H9 (cell line): ENCODE results near the gene TMEM185B. TPM values are rescaled to one million over a fixed set of nuclear protein-coding genes. Genes with fewer than 3 reads are reported as not detected.

Source experiments
- DNase-seq: peaks from one replicate; pipeline ENCODE4 v3.0.0-alpha.2; 2017
- H2AFZ ChIP-seq: one replicate; pipeline ENCODE4 v1.6.1; 2013; ENCODE audit warnings: mild to moderate bottlenecking, low read length, control low read depth, moderate library complexity
- H2AK5ac ChIP-seq: 2 replicates; pipeline ENCODE4 v1.6.1; 2013; ENCODE audit warnings: low read length, control low read depth, mixed read lengths; ENCODE audit not compliant: insufficient read length
- H2BK120ac ChIP-seq: one replicate; pipeline ENCODE4 v1.6.1; 2013; ENCODE audit warnings: low read depth, mild to moderate bottlenecking, low read length, control low read depth, inconsistent platforms; ENCODE audit not compliant: poor library complexity, severe bottlenecking
- H2BK12ac ChIP-seq: 2 replicates; pipeline ENCODE4 v1.6.1; 2013; ENCODE audit warnings: low read length, control low read depth, mixed read lengths, low read depth; ENCODE audit not compliant: insufficient read length
- H2BK15ac ChIP-seq: 2 replicates; pipeline ENCODE4 v1.6.1; 2013; ENCODE audit warnings: low read depth, low read length, control low read depth
- H2BK20ac ChIP-seq: one replicate; pipeline ENCODE4 v1.6.1; 2013; ENCODE audit warnings: low read depth, mild to moderate bottlenecking, low read length, control low read depth, inconsistent platforms; ENCODE audit not compliant: poor library complexity, severe bottlenecking
- H2BK5ac ChIP-seq: 2 replicates; pipeline ENCODE4 v1.6.1; 2013; ENCODE audit warnings: low read length, control low read depth, mixed read lengths; ENCODE audit not compliant: insufficient read length
- H3K14ac ChIP-seq: 2 replicates; pipeline ENCODE4 v1.6.1; 2013; ENCODE audit warnings: low read length, control low read depth; ENCODE audit not compliant: insufficient read depth
- H3K18ac ChIP-seq: 2 replicates; pipeline ENCODE4 v1.6.1; 2013; ENCODE audit warnings: low read depth, mild to moderate bottlenecking, mixed read lengths, low read length, control low read depth; ENCODE audit not compliant: insufficient read length
- H3K23ac ChIP-seq: 2 replicates; pipeline ENCODE4 v1.6.1; 2013; ENCODE audit warnings: low read length, control low read depth, mixed read lengths, low read depth; ENCODE audit not compliant: insufficient read length
- H3K23me2 ChIP-seq: 2 replicates; pipeline ENCODE4 v1.6.1; 2013; ENCODE audit warnings: low read depth, mild to moderate bottlenecking, mixed read lengths, low read length, control low read depth; ENCODE audit not compliant: insufficient read length, poor library complexity, severe bottlenecking
- H3K27ac ChIP-seq: 2 replicates; pipeline ENCODE4 v1.5.1; 2013; ENCODE audit warnings: low read length, control low read depth, mixed read lengths, low read depth; ENCODE audit not compliant: insufficient read length
- H3K27me3 ChIP-seq: 2 replicates; pipeline ENCODE4 v1.6.1; 2013; ENCODE audit warnings: low read length, control low read depth, inconsistent platforms; ENCODE audit not compliant: insufficient read depth
- H3K4ac ChIP-seq: 2 replicates; pipeline ENCODE4 v1.6.1; 2013; ENCODE audit warnings: low read depth, mild to moderate bottlenecking, control low read depth, inconsistent platforms, low read length, moderate library complexity
- H3K4me1 ChIP-seq: 2 replicates; pipeline ENCODE4 v1.6.1; 2013; ENCODE audit warnings: low read length, control low read depth, inconsistent platforms; ENCODE audit not compliant: insufficient read depth
- H3K4me2 ChIP-seq: 2 replicates; pipeline ENCODE4 v1.6.1; 2013; ENCODE audit warnings: low read length, control low read depth, mixed read lengths; ENCODE audit not compliant: insufficient read length, insufficient read depth
- H3K56ac ChIP-seq: 2 replicates; pipeline ENCODE4 v1.6.1; 2013; ENCODE audit warnings: low read depth, mild to moderate bottlenecking, mixed read lengths, low read length, control low read depth; ENCODE audit not compliant: insufficient read length
- H3K79me1 ChIP-seq: 2 replicates; pipeline ENCODE4 v1.6.1; 2013; ENCODE audit warnings: low read depth, mild to moderate bottlenecking, moderate library complexity, low read length, control low read depth, inconsistent platforms; ENCODE audit not compliant: insufficient read depth, poor library complexity, severe bottlenecking
- H3K79me2 ChIP-seq: 2 replicates; pipeline ENCODE4 v1.6.1; 2013; ENCODE audit warnings: low read length, control low read depth, inconsistent platforms; ENCODE audit not compliant: insufficient read depth
- H3K9ac ChIP-seq: 2 replicates; pipeline ENCODE4 v1.6.1; 2013; ENCODE audit warnings: low read length, control low read depth, mixed read lengths; ENCODE audit not compliant: insufficient read length; ENCODE audit errors: extremely low read depth
- H3K9me3 ChIP-seq: one replicate; pipeline ENCODE4 v1.6.1; 2013; ENCODE audit warnings: low read depth, low read length, inconsistent platforms; ENCODE audit not compliant: control insufficient read depth
- H3T11ph ChIP-seq: one replicate; pipeline ENCODE4 v1.6.1; 2013; ENCODE audit warnings: mild to moderate bottlenecking, low read length, control low read depth, inconsistent platforms
- H4K20me1 ChIP-seq: one replicate; pipeline ENCODE4 v1.6.1; 2013; ENCODE audit not compliant: control insufficient read depth, insufficient read length, insufficient read depth
- H4K5ac ChIP-seq: 2 replicates; pipeline ENCODE4 v1.6.1; 2013; ENCODE audit warnings: low read depth, mild to moderate bottlenecking, mixed read lengths, low read length, control low read depth; ENCODE audit not compliant: insufficient read length
- H4K8ac ChIP-seq: replicated peaks from 2 replicates; pipeline ENCODE4 v1.6.1; 2013; ENCODE audit warnings: low read length, control low read depth, mixed read lengths, low read depth; ENCODE audit not compliant: insufficient read length
- H4K91ac ChIP-seq: 2 replicates; pipeline ENCODE4 v1.6.1; 2013; ENCODE audit warnings: low read depth, mild to moderate bottlenecking, moderate library complexity, mixed read lengths, low read length, control low read depth; ENCODE audit not compliant: insufficient read length
- H3K27ac Mint-ChIP-seq, 3 experiments: 2 replicates in 2 of 3; 3 replicates in 1 of 3; pipeline ENCODE4 v1.8.0; 2020 to 2021; ENCODE audit warnings: mixed read lengths in 3 of 3, mild to moderate bottlenecking in 1 of 3, moderate library complexity in 1 of 3
- H3K27me3 Mint-ChIP-seq: 2 replicates; pipeline ENCODE4 v1.8.0; 2021; ENCODE audit warnings: low read depth, mild to moderate bottlenecking, moderate library complexity, mixed read lengths
- H3K36me3 Mint-ChIP-seq, 3 experiments: 2 replicates in 2 of 3; 3 replicates in 1 of 3; pipeline ENCODE4 v1.8.0; 2020 to 2021; ENCODE audit warnings: low read depth in 3 of 3, mixed read lengths in 3 of 3; ENCODE audit not compliant: insufficient read depth in 1 of 3
- H3K4me1 Mint-ChIP-seq, 2 experiments: 2 replicates each; pipeline ENCODE4 v1.8.0; 2020; ENCODE audit warnings: mixed read lengths in 2 of 2
- H3K4me3 Mint-ChIP-seq, 2 experiments: 2 replicates in 1 of 2; 3 replicates in 1 of 2; pipeline ENCODE4 v1.8.0; 2020 to 2021; ENCODE audit warnings: mild to moderate bottlenecking in 2 of 2, mixed read lengths in 2 of 2, moderate library complexity in 1 of 2
- H3K9me3 Mint-ChIP-seq, 2 experiments: 2 replicates in 1 of 2; 3 replicates in 1 of 2; pipeline ENCODE4 v1.8.0; 2020; ENCODE audit warnings: mild to moderate bottlenecking in 2 of 2, mixed read lengths in 2 of 2, moderate library complexity in 1 of 2
- WGBS: extraction: QIAGEN DNeasy Blood & Tissue Kit; methylation state at CpG from one replicate; pipeline ENCODE4 v1.1.7; 2013; ENCODE audit warnings: missing lambda C conversion rate, low lambda C conversion rate, mixed read lengths; ENCODE audit not compliant: insufficient read length; ENCODE audit errors: extremely low coverage; 5-methylcytosine and 5-hydroxymethylcytosine counted together
- total RNA-seq: library from RNA; stranded (reverse); gene quantifications from 2 replicates; pipeline ENCODE4 v1.2.1, GENCODE V29; 2021
- TF ChIP-seq, protein P1 (sequence below): fragments of 200-600 bp; sonication (generic); conservative IDR thresholded peaks from 3 replicates; pipeline ENCODE4 v1.8.0; 2021; ENCODE audit warnings: antibody characterized with exemption, mild to moderate bottlenecking

The TMEM185B gene
- total RNA-seq, 1 experiment from 2014 or later: 29.0 TPM

DNA sequence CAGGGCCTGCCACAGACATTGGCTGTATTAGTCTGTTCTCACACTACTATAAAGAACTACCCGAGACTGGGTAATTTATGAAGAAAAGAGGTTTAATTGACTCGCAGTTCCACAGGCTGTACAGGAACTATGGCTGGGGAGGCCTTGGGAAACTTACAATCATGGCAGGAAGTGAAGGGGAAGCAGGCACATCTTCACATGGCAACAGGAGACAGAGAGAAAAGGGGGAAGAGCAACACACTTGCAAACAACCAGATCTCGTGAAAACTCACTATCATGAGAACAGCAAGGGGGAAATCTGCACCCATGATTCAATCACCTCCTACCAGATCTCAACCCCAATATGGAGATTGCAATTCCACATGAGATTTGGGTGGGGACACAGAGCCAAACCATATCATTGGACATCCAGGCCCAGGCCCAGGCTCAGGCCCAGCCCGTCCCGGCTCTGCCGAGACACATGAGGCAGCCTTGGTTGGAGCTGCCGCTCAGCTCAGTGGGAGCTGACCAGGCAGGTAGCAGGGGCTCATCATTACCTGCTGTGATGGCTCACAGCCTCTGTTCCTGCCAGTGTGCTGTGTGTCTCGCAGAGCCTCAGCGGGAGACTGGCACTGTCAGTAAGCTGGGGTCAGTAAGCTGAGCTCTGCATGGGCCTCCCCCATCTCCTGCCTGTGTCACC is 20.8 kb upstream of the TMEM185B start:
- H4K8ac ChIP-seq: no peak overlapping the region
- DNase-seq: no peak
- H3K4me2 ChIP-seq: no peak overlapping the region
- no peak overlapping the region for H3K23ac ChIP-seq
- H3K79me1 ChIP-seq: no peaks in the 10 kb centered on the region
- H3K4me3 Mint-ChIP-seq: no peak overlapping the region
- no peaks in the 10 kb centered on the region for H4K20me1 ChIP-seq
- H3K14ac ChIP-seq: no peak overlapping the region
- TF ChIP-seq, protein P1, sequence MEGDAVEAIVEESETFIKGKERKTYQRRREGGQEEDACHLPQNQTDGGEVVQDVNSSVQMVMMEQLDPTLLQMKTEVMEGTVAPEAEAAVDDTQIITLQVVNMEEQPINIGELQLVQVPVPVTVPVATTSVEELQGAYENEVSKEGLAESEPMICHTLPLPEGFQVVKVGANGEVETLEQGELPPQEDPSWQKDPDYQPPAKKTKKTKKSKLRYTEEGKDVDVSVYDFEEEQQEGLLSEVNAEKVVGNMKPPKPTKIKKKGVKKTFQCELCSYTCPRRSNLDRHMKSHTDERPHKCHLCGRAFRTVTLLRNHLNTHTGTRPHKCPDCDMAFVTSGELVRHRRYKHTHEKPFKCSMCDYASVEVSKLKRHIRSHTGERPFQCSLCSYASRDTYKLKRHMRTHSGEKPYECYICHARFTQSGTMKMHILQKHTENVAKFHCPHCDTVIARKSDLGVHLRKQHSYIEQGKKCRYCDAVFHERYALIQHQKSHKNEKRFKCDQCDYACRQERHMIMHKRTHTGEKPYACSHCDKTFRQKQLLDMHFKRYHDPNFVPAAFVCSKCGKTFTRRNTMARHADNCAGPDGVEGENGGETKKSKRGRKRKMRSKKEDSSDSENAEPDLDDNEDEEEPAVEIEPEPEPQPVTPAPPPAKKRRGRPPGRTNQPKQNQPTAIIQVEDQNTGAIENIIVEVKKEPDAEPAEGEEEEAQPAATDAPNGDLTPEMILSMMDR: no peak
- no peaks in the 10 kb centered on the region for H3K79me2 ChIP-seq
- no peak overlapping the region for H3K18ac ChIP-seq
- H2BK20ac ChIP-seq: no peak overlapping the region
- no peaks in the 10 kb centered on the region for H3K9me3 ChIP-seq
- no peak overlapping the region for H3K27ac ChIP-seq
- no peak overlapping the region for H2BK15ac ChIP-seq
- H3K36me3 Mint-ChIP-seq: no peaks in the 10 kb centered on the region; a peak in 1 of 7 replicates
- H4K5ac ChIP-seq: no peak overlapping the region
- peaks cover 32% of the 10 kb centered on the region for H3K27me3 Mint-ChIP-seq
- no CpG with 5 or more reads among the region's 9 CpGs for WGBS
- H2BK12ac ChIP-seq: no peak overlapping the region
- H3K27ac Mint-ChIP-seq: no peak overlapping the region
- peaks cover 7% of the 10 kb centered on the region for H3K4me1 ChIP-seq
- H2AFZ ChIP-seq: no peak overlapping the region
- peaks cover 0 to 4% of the 10 kb centered on the region in 2 experiments; a peak in 1 of 5 replicates for H3K9me3 Mint-ChIP-seq
- H3K27me3 ChIP-seq: no peaks in the 10 kb centered on the region
- no peak overlapping the region for H3K56ac ChIP-seq
- H3K4me1 Mint-ChIP-seq: peaks cover 54 to 59% of the 10 kb centered on the region in 2 experiments
- no peak overlapping the region for H3T11ph ChIP-seq
- H3K9ac ChIP-seq: no peak overlapping the region
- H3K23me2 ChIP-seq: peaks cover 4% of the 10 kb centered on the region
- H2BK120ac ChIP-seq: no peak overlapping the region
- H4K91ac ChIP-seq: no peak overlapping the region
- no peak overlapping the region for H3K4ac ChIP-seq
- no peak overlapping the region for H2BK5ac ChIP-seq
- H2AK5ac ChIP-seq: no peak overlapping the region
